Spleen (tissue), 7 donors: ENCODE measurements around the gene PKNOX1.

ENCODE experiments used
- CTCF ChIP-seq, 11 experiments: fragments of 200-600 bp in 7 of 11; fragments of 450-650 bp in 4 of 11; sonication (generic) in 4 of 11; IDR thresholded peaks in 8 of 11; conservative IDR thresholded peaks in 3 of 11; 1 replicate in 7 of 11; 2 replicates in 4 of 11; pipeline versions ENCODE4 v1.4.0 to v1.8.0; 2016 to 2021; ENCODE audit warnings: antibody characterized with exemption in 11 of 11, inconsistent platforms in 4 of 11, mild to moderate bottlenecking in 1 of 11
- POLR2A ChIP-seq, 3 donors: fragments of 450-650 bp; IDR thresholded peaks; one replicate each; pipeline ENCODE4 v1.5.1; 2017; ENCODE audit warnings: antibody characterized with exemption in 3 of 3, mild to moderate bottlenecking in 1 of 3
- donor health status: DM: no; HTN: no; CAD: no; lungs with moderate emphysema.
- donor health status: DM: no; HTN: no; CAD: no.
- donor health status: DM: no; HTN: no; CAD: no.

GRCh38 chr21:42964086-42964485, 10.3 kb upstream of the PKNOX1 start:
- TF ChIP-seq CTCF (IDR thresholded peaks at IDR 0.05 in 8 of 11, conservative IDR thresholded peaks at IDR 0.05 in 3 of 11) = no peak
- TF ChIP-seq POLR2A (IDR thresholded peaks at IDR 0.05) = no peak
